Hypothalamus (tissue), 51 donors: ENCODE results near the gene RMC1.

Experiments used
- DNase-seq, 51 donors: peaks; one replicate each; lab custom pipeline; 2025; lab: John Stamatoyannopoulos, UW

RMC1 gene

DNA sequence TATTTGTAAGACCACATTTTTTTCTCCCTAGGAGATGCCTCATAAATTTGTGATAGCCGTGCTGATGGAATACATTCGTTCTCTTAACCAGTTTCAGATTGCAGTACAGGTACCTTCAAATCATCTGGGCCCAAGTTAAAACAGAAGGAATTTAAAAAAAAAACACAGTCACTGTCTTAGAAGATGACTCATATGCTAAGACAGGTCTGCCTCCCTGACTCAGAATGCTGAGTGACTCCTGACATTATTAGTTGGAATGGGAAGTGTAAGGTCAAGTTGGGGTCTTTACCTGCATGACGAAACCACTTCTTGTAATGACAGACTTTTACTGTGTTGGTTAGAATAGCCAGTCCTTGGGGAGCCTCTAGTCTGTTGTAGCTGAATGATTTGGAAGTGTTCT is 26.3 kb downstream of the RMC1 start:
- no peak for DNase-seq

DNA sequence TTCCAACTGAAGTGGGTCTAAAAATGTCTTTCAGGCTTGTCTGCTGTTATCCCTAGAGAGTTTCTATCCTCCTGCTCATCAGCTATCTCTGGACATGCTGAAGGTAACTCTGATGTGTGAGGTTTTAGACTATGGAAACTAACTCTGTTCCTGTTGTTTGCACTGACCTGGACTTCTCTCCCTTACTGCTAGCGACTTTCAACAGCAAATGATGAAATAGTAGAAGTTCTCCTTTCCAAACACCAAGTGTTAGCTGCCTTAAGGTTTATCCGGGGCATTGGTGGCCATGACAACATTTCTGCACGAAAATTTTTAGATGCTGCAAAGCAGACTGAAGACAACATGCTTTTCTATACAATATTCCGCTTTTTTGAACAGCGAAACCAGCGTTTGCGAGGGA is 26.9 kb downstream of the RMC1 start:
- no peak for DNase-seq

DNA sequence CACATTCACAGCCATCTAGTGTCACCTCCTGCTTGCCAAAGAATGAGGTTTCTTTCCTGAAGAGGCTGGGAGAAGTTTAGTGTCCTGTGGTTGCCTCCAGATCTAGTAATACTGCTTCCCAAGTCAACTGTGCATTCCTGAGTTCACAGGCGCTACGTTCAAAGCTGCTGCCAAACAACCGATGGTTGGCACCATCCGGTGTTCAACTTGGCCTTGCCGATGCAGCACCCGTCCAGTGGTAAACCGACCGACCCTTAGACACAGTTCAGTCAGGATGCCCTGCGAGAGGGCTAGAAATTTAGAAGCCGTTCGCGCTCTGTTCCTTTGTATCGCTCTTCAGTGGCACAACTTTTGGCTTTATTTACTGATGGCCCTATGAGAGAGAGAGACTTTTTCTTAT is 28.6 kb downstream of the RMC1 start:
- no peak for DNase-seq

DNA sequence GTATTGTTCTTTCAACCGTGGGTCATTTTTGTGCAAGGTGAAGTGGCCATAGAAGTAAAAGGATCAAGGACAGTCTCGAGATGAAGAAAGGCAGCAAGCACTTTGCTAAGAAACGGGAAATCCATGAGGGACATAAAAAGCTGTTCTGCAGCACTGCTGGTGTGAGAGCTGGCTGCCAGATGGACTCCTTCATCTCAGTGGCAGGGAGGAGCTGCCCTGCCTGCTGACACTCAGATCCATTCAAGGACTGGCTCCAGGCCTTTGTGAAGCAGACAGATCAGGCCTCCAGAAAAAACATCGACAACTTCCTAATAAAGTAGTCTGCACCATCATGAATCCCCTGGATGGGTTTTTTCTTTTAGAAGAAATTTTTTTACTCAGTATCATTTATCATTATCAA is 29.5 kb downstream of the RMC1 start:
- peak in 1 of 51 donors; percentile 17 for DNase-seq

DNA sequence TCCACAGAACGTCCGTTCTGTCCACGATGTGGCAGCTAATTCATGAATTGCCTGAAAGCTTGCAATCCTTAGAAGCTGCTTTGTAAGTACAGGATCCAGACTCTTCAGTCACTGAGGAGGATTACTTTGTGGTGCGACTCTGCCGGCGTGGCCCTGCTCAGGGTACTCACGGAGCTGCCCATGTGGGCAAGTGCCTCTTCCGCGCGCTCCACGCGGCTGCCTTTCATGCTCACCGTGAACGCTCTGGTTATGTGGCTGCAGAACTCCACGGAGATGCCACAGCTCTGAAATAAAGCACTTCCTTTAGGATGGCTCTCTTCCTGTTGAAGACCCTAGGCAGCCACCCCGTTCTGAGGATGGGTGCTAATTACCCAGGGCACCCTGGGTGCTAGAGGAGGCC is 31.0 kb downstream of the RMC1 start:
- DNase-seq, result no peak

DNA sequence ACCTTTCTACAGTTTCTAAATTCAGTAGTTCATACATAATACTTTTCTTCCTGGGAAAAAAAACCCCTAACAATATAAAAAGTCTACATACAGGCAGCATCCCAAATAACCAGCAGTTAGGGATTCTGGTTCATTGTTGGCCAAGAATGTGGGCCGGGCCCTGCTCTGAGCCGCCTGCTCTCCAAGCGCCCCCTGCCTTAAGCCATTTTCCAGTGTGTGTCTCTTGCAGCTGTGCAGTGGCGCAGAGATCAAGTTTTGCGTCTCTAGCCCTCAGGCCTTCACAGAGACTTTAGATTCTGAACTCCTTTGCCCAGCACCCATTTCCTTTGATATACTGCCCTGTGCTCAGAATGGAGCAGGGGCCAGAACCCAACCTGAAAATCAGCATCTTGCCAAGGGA is 32.9 kb downstream of the RMC1 start:
- no peak for DNase-seq

DNA sequence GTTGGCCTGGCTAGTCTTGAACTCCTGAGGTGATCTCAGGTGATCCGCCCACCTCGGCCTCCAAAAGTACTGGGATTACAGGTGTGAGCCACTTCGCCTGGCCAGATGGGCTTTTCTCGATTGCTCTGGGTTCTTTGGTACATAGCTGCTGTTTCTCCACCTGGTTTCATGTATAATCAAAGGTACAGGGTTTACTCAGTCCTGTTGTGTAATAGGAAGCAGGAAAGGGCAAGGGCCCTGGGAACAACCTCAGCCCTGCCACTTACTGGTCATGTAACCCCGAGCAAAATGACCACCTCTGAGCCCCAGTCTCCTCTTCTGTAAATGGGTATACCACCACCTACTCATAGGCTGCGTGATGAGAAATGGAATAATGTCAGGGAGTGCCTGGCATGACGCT is 34.0 kb downstream of the RMC1 start:
- DNase-seq, result no peak

DNA sequence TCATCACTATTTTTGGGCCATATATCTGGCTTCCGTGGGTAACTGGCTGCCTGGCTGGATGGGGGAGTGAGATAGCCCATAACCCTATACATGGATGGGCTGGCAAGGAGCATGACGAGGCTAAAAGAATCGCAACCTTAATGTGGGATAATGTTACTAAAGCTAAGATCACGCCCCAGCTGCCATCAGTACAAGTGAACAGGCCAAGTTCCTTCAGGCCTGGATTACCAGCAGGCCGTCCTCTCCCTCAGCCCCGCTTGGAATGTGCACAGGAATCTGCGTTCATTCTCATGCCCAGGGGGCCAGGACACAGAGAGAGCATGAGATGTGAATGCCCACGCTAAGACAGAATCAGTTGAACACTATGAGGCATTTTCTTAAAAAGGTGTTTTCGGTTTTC is 34.7 kb downstream of the RMC1 start:
- no peak for DNase-seq

DNA sequence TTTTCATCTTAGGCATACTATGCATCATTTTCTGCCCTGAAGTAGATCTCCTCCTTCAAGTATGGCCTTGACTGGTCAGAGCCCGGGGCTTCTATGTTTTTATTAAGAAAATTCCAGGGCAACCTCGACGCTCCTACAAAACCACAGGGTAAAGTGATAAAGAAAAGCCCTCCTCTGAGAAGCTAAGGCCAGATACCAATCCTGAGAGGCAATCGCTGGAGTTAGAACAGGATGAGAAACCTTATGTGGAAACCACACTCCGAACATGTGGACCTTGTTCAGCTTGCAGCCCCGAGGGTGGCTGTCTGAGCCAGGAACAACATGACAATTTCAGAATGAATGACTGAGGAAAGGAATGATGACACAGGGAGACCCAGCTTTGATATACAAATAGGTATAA is 35.6 kb downstream of the RMC1 start:
- no peak for DNase-seq

DNA sequence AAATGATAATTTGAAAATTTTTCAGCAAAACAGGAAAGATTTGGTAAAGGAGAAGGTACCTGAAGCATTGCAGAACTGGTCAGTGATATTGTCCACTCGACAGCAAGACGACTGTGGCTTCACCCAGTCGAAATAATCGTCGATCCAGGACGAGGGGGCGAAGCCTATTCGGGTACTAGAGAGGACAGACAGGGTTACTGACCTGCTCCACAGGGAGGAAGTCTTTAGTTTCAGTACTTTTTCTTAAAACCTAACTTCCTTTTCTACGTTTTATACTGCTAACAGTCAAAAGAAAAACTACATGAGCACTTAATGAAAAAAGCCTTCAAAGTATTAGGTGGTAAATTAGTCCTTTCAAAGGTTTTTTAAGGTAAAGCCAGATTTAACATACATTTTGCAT is 36.0 kb downstream of the RMC1 start:
- no peak for DNase-seq

DNA sequence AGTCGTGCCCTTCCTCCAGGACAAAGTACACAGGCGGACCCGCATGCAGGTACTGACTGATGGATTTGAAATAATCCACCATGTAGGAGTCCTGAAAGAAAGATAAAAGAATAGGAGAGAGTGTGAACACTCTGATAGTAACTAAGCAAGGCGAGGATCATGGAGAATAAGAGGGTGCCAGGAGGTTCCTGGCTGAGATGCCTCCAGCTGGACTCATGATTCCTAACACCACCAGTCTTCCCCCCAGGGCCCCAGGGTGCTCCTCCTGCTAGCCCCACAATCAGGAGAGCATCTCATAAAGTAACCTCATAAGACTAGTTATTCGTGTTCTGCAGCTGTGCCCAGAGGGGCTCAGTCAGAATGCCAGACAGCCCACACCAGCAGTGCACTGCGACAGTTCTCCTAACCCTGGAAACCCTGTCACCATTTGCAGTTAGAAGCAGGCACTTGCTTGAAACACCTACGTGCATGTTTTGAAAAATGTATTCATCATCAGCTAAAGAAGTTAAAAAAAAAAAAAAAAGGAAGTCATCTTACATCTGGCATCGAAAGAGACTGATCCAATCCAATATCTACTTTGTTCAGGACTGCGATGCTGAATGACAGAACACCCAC is 36.7 kb downstream of the RMC1 start:
- no peak for DNase-seq

DNA sequence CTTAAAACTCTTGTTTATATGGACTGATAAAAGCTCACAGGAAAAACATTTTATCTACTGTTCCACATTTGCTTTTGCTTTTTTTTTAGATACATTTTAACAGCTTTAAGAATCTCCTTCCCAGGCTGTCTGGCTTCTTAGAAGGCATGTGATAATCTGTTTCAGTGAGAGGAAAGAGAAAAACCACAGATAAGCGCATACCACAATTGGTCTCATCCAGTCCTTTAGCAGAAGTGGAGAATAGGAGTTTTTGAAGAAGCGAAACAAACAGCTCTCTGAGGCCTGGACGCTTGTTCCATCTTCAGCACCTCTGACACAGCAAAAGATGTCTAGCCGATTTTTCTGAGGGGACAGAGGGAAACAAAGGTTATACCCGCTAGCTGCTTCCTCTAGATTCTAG is 37.6 kb downstream of the RMC1 start:
- DNase-seq, result peak in 2 of 51 donors; percentile 8 to 12

DNA sequence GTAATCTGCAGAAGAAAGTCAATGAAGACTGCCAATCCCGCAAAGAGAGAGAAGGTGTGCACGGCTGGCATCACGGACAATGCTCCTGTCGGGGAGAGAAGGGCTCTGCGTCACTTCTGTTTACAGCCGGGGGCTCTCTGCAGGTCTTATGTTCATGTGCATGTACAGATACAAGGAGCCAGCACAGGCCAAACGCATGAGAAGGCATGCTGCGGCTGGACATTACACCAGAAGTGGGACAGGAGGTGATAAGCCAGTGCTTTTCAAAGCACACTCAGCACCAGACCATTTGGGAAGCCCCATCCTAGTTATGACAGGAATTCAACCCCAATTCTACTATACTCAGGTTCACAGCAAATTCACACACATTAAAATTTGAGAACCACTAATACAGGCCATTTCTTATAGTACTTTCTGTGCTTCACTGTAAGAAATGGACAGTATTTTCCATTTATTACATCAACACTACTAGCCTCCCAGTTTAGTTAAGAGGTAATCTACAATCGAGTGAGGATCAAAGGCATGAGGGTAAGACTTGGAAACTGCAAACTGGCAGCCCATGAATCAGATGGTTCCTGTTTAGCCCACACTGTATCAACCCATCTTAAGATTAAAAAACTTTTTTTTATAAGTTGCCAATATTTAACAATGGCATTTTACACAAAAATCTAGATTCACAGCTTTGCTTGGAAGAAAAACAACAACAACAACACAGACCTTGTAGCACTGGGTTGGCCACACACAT is 38.2 kb downstream of the RMC1 start:
- no peak for DNase-seq

DNA sequence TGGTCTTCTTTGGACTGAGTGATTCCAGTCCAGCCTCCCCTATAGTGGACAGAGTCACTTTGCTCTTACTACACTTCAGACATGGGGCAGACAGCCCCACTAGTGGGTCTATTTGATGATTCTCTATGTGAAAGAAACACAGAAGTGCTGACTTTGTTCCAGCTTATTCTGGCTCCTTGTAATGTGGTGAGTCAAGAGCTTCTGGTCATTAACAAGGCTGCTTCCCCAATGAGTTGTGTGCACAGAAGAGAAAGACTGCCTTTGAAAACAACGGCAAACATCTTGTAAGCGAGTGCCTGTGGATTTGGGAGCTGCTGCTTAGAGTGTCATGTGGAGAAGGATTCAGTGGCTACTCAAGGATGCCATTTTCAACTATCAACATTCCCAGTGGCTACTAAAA is 39.1 kb downstream of the RMC1 start:
- DNase-seq, result no peak

DNA sequence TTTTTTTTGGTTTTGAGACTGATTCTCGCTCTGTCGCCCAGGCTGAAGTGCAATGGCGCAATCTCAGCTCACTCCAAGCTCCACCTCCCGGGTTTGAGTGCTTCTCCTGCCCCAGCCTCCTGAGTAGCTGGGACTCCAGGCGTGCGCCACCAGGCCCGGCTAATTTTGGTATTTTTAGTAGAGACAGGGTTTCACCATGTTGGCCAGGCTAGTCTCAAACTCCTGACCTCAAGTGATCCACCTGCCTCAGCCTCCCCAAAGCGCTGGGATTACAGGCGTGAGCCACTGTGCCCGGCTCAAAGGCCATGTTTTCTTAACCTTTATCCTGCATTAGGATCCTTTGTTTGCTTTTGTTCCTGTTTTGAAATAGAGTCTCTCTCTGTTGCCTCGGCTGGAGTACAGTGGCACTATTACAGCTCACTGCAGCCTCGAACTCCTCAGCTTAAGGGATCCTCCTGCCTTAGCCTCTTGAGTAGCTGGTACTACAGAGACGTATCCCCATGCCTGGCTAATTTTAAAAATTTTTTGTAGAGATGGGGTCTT is 42.0 kb downstream of the RMC1 start:
- DNase-seq, result no peak

DNA sequence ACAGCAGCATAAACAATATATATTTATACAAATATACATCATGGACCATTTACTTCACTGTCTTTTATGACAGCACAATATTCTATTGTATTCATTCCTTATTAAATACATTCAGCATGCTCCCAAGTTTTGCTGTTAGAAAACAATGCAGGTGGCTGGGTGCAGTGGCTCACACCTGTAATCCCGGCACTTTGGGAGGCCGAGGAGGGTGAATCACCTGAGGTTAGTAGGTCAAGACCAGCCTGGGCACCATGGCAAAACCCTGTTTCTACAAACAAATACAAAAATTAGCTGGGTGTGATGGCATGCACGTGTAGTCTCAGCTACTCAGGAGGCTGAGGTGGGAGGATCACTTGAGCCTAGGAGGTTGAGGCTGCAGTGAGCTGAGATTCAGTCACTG is 44.0 kb downstream of the RMC1 start:
- no peak for DNase-seq

DNA sequence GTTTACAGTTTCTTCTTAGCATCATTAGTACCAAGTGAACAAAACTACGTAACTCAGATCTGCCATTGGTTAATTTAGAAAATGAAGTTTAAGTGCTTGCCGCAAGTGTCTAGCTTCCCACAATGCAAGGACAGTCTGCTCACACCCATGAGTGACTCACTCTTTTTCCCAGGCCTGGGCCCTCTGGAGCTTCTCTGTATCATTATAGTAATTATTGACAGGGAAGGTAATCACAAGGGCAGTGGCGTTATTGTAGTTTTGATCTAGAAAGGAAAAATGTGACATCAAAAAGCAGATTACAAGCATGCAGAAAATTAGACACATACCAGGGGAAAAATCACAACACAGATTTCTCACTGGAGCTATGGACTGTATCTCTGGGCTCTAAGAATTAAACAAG is 44.5 kb downstream of the RMC1 start:
- no peak for DNase-seq

DNA sequence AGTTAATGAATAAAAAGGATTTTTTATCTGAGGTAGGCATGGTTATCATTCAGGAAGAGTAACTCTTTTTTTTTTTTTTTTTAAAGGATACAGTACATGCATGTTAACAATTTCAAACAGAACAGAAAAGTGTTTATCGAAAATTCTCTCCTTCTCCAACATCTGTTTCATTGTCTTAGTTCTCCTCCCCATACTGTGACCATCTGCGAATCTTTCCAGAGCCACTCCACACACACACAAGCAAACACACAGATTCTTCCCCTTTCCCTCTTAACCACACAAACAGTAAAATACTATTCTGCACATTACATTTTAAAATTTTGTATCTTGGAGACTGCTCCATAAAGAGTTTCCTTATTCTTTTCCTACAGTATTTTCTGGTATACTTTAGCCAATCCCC is 45.0 kb downstream of the RMC1 start:
- DNase-seq, result no peak

DNA sequence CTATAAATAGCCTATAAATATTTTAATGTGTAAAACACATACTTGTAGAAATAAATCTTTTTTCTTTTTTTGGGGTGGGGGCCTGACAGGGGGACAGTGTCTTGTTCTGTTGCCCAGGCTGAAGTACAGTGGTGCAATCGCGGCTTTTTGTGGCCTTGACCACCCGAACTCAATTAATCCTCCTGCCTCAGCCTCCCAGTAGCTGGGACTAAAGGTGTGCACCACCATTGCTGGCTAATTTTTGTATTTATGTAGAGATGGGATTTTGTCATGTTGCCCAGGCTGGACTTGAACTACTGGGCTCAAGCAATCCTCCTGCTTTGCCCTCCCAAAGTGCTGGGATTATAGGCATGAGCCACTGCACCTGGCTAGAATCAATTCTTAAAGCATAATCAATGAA is 45.4 kb downstream of the RMC1 start:
- DNase-seq, result no peak

DNA sequence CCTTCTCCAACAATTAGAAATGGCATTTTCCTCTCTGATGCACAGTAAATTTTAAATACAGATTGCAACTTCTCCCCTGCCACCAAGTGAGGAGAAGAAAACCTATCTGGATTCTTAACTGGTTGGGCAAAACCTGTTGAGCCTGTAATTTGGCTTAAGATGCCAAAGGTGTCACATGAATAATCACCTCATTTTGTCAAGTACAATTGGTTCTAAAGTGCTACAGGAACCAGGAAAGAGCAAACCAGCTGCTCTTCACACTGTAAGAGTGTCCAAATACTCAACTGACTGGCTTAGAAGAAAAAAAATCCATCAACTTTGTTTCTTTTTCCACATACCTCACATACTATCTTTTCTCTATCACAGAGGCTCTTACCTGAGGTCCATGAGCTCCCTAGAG is 47.6 kb downstream of the RMC1 start:
- no peak for DNase-seq

DNA sequence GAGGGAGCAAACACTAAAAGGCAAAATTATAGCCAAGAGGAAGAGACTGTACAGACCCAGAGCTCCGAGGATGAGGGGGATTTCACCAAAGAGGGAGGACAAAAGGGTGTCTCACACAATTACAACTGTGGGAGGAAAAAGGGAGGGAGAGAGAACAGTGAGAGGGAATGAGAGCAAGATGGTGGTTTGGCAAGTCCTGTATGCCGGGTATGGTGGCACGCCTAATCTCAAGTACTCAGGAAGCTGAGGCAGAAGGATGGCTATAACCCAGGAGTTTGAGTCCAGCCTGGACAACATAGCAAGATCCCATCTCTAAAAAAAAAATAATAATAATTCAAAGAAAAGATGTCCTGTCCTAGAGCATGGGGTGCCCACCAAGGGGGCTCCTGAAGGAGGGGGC is 48.7 kb downstream of the RMC1 start:
- DNase-seq, result no peak

DNA sequence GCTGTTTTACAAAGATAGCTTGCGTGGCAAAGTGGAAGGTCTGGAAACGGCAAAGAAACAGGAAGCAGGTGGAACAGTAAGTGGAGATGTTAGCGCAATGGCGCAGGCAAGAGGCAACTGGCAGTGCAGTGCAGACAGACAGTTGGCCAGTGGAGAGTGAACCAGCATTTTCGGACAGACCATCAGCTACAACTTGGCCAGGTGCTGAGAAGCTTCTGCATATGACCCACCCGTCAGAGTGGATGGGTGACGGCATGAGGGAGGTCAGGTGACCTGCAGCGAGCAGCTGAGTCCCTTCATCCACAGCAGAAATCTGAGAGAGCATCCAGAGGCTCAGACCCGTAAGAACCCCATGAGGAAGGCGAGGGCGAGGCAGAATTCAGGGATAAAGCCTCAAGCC is 49.2 kb downstream of the RMC1 start:
- no peak for DNase-seq

DNA sequence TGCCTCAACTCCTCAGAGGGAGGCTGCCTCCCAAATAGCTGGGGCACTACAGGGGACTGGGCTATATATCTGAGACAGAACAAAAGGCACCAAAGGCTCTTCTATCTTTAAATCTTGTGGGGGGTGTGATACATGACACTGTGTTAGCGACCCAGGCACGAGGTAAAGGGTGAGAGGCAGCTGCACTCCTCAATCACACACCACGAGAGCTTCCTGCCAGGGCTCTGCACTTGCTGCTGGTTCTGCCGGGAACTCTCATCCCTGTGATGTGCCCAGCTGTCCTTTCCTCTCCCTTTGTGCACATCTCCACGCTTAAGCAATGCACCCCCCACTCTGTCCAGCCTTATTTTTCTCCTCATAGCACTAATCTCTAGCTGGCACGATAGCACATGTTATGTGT is 50.6 kb downstream of the RMC1 start:
- DNase-seq, result no peak
